NCI-H2196 treated with DMSO at 0.1 percent for 48 hours (cell line): ENCODE results near the gene SLC38A2.

Source experiments
- DNase-seq: peaks from one replicate; lab custom pipeline; 2025; ENCODE audit not compliant: unreplicated experiment; lab: John Stamatoyannopoulos, UW

The SLC38A2 gene

GRCh38 chr12:46377678-46378077 lies 5.1 kb upstream of the SLC38A2 start:
- DNase-seq = no peak

- no peak for DNase-seq
These were observed 4.0 kb upstream of the SLC38A2 start for GRCh38 chr12:46376579-46376978.

GRCh38 chr12:46374711-46375110 lies 2.1 kb upstream of the SLC38A2 start:
- no peak for DNase-seq

GRCh38 chr12:46374310-46374709 lies 1.7 kb upstream of the SLC38A2 start:
- no peak for DNase-seq

GRCh38 chr12:46373301-46374296 lies 1.0 kb upstream of the SLC38A2 start:
- DNase-seq = no peak

- no peak for DNase-seq
These were observed 642 bp downstream of the SLC38A2 start for GRCh38 chr12:46371718-46372543.

- DNase-seq = peak; percentile 60
These were observed 1.5 kb downstream of the SLC38A2 start for GRCh38 chr12:46370792-46371717.

GRCh38 chr12:46370380-46370734 lies 2.2 kb downstream of the SLC38A2 start:
- DNase-seq = no peak

- no peak for DNase-seq
These were observed 2.8 kb downstream of the SLC38A2 start for GRCh38 chr12:46369474-46370379.

GRCh38 chr12:46369095-46369473 lies 3.5 kb downstream of the SLC38A2 start:
- no peak for DNase-seq

- no peak for DNase-seq
These were observed 3.9 kb downstream of the SLC38A2 start for GRCh38 chr12:46368684-46369083.

GRCh38 chr12:46368138-46368537 lies 4.4 kb downstream of the SLC38A2 start:
- no peak for DNase-seq

GRCh38 chr12:46367351-46368029 lies 5.1 kb downstream of the SLC38A2 start:
- DNase-seq = no peak

- no peak for DNase-seq
These were observed 5.8 kb downstream of the SLC38A2 start for GRCh38 chr12:46366771-46367170.

GRCh38 chr12:46365951-46366379 lies 6.6 kb downstream of the SLC38A2 start:
- no peak for DNase-seq

- peak; percentile 10 for DNase-seq
These were observed 7.6 kb downstream of the SLC38A2 start for GRCh38 chr12:46364777-46365580.

- DNase-seq = no peak
These were observed 8.3 kb downstream of the SLC38A2 start for GRCh38 chr12:46364300-46364696.

GRCh38 chr12:46363582-46364299 lies 8.8 kb downstream of the SLC38A2 start:
- no peak for DNase-seq
